Cerebellar cortex (tissue), 1 donor: Measurements from ENCODE around the gene TMEM101.
A peak's percentile ranks its signal among the peaks of the same experiment; 100 is the strongest.
"Not testable (repeated sequence)": the region's sequence is repeated elsewhere in the genome, so short reads cannot be mapped to it uniquely, and the experiment has no call there.

Source experiments
- DNase-seq: peaks from one replicate; pipeline ENCODE4 v3.0.0-alpha.2; 2015; ENCODE audit warnings: low spot score

TMEM101 gene

GRCh38 chr17:44014437-44015172, at the start of gene TMEM101:
TMEM101 (minus strand) TSS chr17:44014963; CDS start chr17:44014952, 11 bp downstream.
- peak; percentile 95 for DNase-seq

GRCh38 chr17:44063704-44064639, 49.2 kb upstream of the TMEM101 start:
- no peak for DNase-seq

GRCh38 chr17:44062871-44063270, 48.1 kb upstream of the TMEM101 start:
- no peak for DNase-seq

- DNase-seq = no peak
Measured at GRCh38 chr17:44061446-44061845, 46.7 kb upstream of the TMEM101 start.

GRCh38 chr17:44059101-44059892, 44.5 kb upstream of the TMEM101 start:
- DNase-seq = no peak

GRCh38 chr17:44053125-44053872, 38.5 kb upstream of the TMEM101 start:
- DNase-seq = no peak

GRCh38 chr17:44049294-44050060, 34.7 kb upstream of the TMEM101 start:
- DNase-seq = no peak

- DNase-seq = not testable (repeated sequence)
Measured at GRCh38 chr17:44046893-44047292, 32.1 kb upstream of the TMEM101 start.

GRCh38 chr17:44045486-44045885, 30.7 kb upstream of the TMEM101 start:
- no peak for DNase-seq

GRCh38 chr17:44044071-44044470, 29.3 kb upstream of the TMEM101 start:
- DNase-seq = no peak

- no peak for DNase-seq
Measured at GRCh38 chr17:44043272-44043696, 28.5 kb upstream of the TMEM101 start.

- no peak for DNase-seq
Measured at GRCh38 chr17:44039829-44040635, 25.3 kb upstream of the TMEM101 start.

- DNase-seq = no peak
Measured at GRCh38 chr17:44038604-44039011, 23.8 kb upstream of the TMEM101 start.

- DNase-seq = no peak
Measured at GRCh38 chr17:44037471-44037870, 22.7 kb upstream of the TMEM101 start.

- not testable (repeated sequence) for DNase-seq
Measured at GRCh38 chr17:44034688-44035087, 19.9 kb upstream of the TMEM101 start.

- no peak for DNase-seq
Measured at GRCh38 chr17:44033861-44034408, 19.2 kb upstream of the TMEM101 start.

- DNase-seq = no peak
Measured at GRCh38 chr17:44030482-44030881, 15.7 kb upstream of the TMEM101 start.

GRCh38 chr17:44029736-44030135, 15.0 kb upstream of the TMEM101 start:
- no peak for DNase-seq

- no peak for DNase-seq
Measured at GRCh38 chr17:44024853-44025252, 10.1 kb upstream of the TMEM101 start.
